Measurements from ENCODE around the gene NETO2.

- TF ChIP-seq REST (IDR thresholded peaks at IDR 0.05; ENCODE audit: insufficient read depth in 1 of 2, low read depth in 2 of 2, low read length in 2 of 2) (no peak), SIN3A (IDR thresholded peaks at IDR 0.05; ENCODE audit: borderline replicate concordance, insufficient read depth, low read length) (no peak)
Measured at GRCh38 chr16:47073223-47074155, 70.3 kb downstream of the NETO2 start.
